Left lung (tissue), 14 donors: ENCODE measurements around the gene UBN2. TPM values are rescaled to one million over a fixed set of nuclear protein-coding genes. Genes with fewer than 3 reads are reported as not detected.

Experiments used
- ATAC-seq: fragments of 200-7000 bp; cut with Tn5 transposase; one replicate; pipeline ENCODE4 v1.9.1; 2020; ENCODE audit warnings: moderate library complexity
- DNase-seq, 4 donors: peaks; one replicate each; pipeline ENCODE4 v3.0.0-alpha.2; 2013 to 2020
- H3K27ac ChIP-seq, 2 donors: fragments of 200-600 bp; sonication (generic) in 1 of 2; one replicate each; pipeline versions ENCODE4 v1.5.0 to v1.8.0; 2020 to 2021
- H3K27me3 ChIP-seq, 2 donors: fragments of 200-600 bp; sonication (generic) in 1 of 2; one replicate each; pipeline versions ENCODE4 v1.5.0 to v1.8.0; 2020 to 2021
- H3K36me3 ChIP-seq, 2 donors: fragments of 200-600 bp; sonication (generic) in 1 of 2; one replicate each; pipeline versions ENCODE4 v1.5.0 to v1.8.0; 2020 to 2021
- H3K4me1 ChIP-seq, 2 donors: fragments of 200-600 bp; one replicate each; pipeline ENCODE4 v1.8.0; 2021
- H3K4me3 ChIP-seq, 2 donors: fragments of 200-600 bp; sonication (generic) in 1 of 2; one replicate each; pipeline versions ENCODE4 v1.5.0 to v1.8.0; 2020 to 2021; ENCODE audit warnings: mild to moderate bottlenecking in 1 of 2
- H3K9me3 ChIP-seq, 2 donors: fragments of 200-600 bp; sonication (generic) in 1 of 2; one replicate each; pipeline versions ENCODE4 v1.5.0 to v1.8.0; 2020 to 2021
- intact Hi-C, 2 donors: fragments of 100-400 bp; cut with DNase I; formaldehyde crosslinking; loops; one replicate each; pipeline versions ENCODE4 v1.11.2 to v1.14.2; 2022
- long read RNA-seq, 12 donors: library from polyadenylated mRNA in 2 of 12; unstranded in 2 of 12; transcript quantifications; one replicate each; pipeline ENCODE4 v2.0.0 and lab custom pipeline, GENCODE V29; 2019 to 2026
- polyA plus RNA-seq, 6 donors: library from polyadenylated mRNA; unstranded; fragments of 120-200 nt; gene quantifications; one replicate each; pipeline ENCODE4 v1.2.1, GENCODE V29; 2013; ENCODE audit not compliant: insufficient read length in 6 of 6
- total RNA-seq, 2 donors: library from RNA; stranded (reverse); fragmentation: NEBNext Ultra II Directional; extraction: Animal tissue kit (Norgen Biotek cat#: 25700); gene quantifications; one replicate each; pipeline ENCODE4 v1.2.1, GENCODE V29; 2021
- TF ChIP-seq, protein P1 (sequence below), 2 donors: fragments of 200-600 bp; sonication (generic) in 1 of 2; IDR thresholded peaks; one replicate each; pipeline versions ENCODE4 v1.5.0 to v1.8.0; 2021; ENCODE audit warnings: antibody characterized with exemption in 2 of 2
- donor health status: DM: no; HTN: yes; CAD: no.
- donor health status: DM: no; HTN: no; CAD: no.

The UBN2 gene
- 10 to 100 TPM; 16.9 to 19.1 TPM for total RNA-seq
- polyA plus RNA-seq: 10 to 100 TPM; 20.0 to 27.1 (median 24.1) TPM
- long read RNA-seq, donor 1, full-length matches to known transcripts: 1 of 11 reads
- long read RNA-seq, donor 1, partial matches to known transcripts: 10 of 11 reads
- long read RNA-seq, donor 1, other reads (novel, unspliced or antisense): 0 of 11 reads
- long read RNA-seq, donor 2, full-length matches to known transcripts: 2 of 7 reads
- long read RNA-seq, donor 2, partial matches to known transcripts: 5 of 7 reads
- long read RNA-seq, donor 2, other reads (novel, unspliced or antisense): 0 of 7 reads
- long read RNA-seq, donor 3, partial matches to known transcripts: 10 of 10 reads
- long read RNA-seq, donor 3, other reads (novel, unspliced or antisense): 0 of 10 reads
- long read RNA-seq, donor 4, partial matches to known transcripts: 1 of 2 reads
- long read RNA-seq, donor 4, other reads (novel, unspliced or antisense): 1 of 2 reads
- long read RNA-seq, donor 5, full-length matches to known transcripts: 3 of 3 reads
- long read RNA-seq, donor 5, partial matches to known transcripts: 0 of 3 reads
- long read RNA-seq, donor 5, other reads (novel, unspliced or antisense): 0 of 3 reads
- long read RNA-seq, donor 6: 0 reads
- long read RNA-seq, donor 7: 0 reads
- long read RNA-seq, donor 8: 0 reads
- long read RNA-seq, donor 9: 0 reads
- long read RNA-seq, donor 10: 0 reads
- long read RNA-seq, donor 11, full-length matches to known transcripts: 1 of 1 reads
- long read RNA-seq, donor 11, partial matches to known transcripts: 0 of 1 reads
- long read RNA-seq, donor 11, other reads (novel, unspliced or antisense): 0 of 1 reads
- long read RNA-seq, donor 12, full-length matches to known transcripts: 1 of 1 reads
- long read RNA-seq, donor 12, partial matches to known transcripts: 0 of 1 reads
- long read RNA-seq, donor 12, other reads (novel, unspliced or antisense): 0 of 1 reads

DNA sequence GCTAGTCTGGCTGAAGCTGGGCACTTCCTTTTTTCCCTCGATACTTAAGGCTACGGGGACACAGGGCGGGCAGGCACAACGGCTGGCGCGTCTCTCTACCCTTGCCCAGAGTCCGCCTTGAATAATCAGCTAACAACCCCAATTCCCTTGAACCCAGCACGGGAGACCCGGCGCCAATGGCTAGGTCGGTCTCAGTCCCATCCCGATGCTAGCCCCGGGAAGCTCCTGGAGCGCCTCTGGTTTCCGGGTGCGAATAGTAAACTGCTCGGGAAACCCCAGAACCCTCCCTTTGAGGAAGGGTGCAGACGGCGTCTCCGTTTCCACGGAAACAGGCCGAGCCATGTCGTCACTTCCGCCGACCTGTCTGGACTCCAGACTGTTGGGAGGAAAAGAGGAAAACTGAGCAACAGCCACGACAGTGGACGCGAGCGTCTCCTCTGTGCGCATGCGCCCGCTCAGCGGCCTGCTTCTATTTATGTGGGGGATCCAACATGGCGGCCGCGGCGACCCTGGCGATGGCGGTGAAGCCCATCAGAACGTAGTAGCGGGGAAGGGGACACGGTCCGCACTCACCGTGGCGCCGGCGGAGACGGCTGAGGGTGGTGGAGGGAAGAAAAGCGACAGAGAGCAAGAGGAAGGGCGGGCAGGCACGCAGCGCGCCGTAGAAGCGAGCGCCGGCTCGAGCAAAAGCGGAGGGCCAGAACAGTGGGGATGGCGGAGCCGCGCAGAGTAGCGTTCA is at the start of gene UBN2:
Gene UBN2, plus strand, starts transcription at position 464 of the 739 bp plus-strand sequence. Its CDS starts 248 bp downstream, at position 712.
- TF ChIP-seq, protein P1, sequence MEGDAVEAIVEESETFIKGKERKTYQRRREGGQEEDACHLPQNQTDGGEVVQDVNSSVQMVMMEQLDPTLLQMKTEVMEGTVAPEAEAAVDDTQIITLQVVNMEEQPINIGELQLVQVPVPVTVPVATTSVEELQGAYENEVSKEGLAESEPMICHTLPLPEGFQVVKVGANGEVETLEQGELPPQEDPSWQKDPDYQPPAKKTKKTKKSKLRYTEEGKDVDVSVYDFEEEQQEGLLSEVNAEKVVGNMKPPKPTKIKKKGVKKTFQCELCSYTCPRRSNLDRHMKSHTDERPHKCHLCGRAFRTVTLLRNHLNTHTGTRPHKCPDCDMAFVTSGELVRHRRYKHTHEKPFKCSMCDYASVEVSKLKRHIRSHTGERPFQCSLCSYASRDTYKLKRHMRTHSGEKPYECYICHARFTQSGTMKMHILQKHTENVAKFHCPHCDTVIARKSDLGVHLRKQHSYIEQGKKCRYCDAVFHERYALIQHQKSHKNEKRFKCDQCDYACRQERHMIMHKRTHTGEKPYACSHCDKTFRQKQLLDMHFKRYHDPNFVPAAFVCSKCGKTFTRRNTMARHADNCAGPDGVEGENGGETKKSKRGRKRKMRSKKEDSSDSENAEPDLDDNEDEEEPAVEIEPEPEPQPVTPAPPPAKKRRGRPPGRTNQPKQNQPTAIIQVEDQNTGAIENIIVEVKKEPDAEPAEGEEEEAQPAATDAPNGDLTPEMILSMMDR (IDR thresholded peaks at IDR 0.05): no peak
- H3K4me1 ChIP-seq: peaks cover 16 to 32% of the 10 kb centered on the region in 2 donors
- ATAC-seq: peak; percentile 96
- intact Hi-C loops: no loop called here
- no peaks in the 10 kb centered on the region for H3K9me3 ChIP-seq
- no peaks in the 10 kb centered on the region for H3K27me3 ChIP-seq
- H3K4me3 ChIP-seq: peak within 1 kb of the TSS; percentile 93 to 94
- peak within 1 kb of the TSS; percentile 91 to 94 for H3K27ac ChIP-seq
- no peaks in the 10 kb centered on the region for H3K36me3 ChIP-seq
- DNase-seq: peak; percentile 97 to 99 (median 98)

DNA sequence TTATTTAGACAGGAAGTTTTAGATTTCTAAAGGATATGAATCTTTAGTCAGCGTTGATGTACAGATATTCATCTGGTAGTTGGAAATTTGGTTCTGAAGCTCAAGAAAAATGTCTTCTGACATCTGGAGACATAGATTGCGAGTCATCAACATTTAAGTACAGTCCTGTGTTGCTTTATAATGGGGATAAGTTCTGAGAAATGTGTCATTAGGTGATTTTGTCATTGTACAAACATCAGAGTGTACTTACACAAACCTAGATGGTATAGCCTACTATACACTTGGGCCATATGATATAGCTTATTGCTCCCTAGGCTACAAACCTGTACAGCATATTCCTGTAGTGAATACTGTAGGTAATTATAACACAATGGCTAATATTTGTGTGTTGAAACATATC is 49.6 kb upstream of the UBN2 start:
- no peaks in the 10 kb centered on the region for H3K9me3 ChIP-seq
- H3K4me1 ChIP-seq: no peaks in the 10 kb centered on the region
- ATAC-seq (no peak), DNase-seq (no peak)
- intact Hi-C loops: no loop called here
- H3K27ac ChIP-seq: no peak overlapping the region
- no peaks in the 10 kb centered on the region for H3K27me3 ChIP-seq
- TF ChIP-seq, protein P1 (IDR thresholded peaks at IDR 0.05): no peak
- H3K4me3 ChIP-seq: no peak overlapping the region
- H3K36me3 ChIP-seq: no peaks in the 10 kb centered on the region

DNA sequence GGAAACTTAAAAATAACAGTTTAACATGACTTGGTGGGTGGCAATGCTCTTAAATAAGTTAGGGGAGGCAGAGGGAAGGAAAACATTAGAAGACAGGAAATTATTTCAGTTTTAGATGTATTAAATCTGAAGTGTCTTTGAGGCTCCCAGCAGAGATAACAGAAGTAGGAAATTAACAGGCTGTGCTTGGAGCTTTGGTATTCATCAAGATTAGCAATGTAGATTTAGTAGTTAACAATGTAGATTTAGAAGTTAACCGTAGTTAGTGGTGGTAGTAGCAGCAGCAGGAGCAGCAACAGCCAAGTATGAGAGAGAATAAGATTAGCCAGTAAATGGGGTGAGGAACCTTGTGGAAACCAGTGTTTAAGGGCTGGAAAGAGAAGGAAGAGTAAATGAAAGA is 48.7 kb upstream of the UBN2 start:
- ATAC-seq: no peak
- H3K36me3 ChIP-seq: no peaks in the 10 kb centered on the region
- TF ChIP-seq, protein P1 (IDR thresholded peaks at IDR 0.05): no peak
- H3K9me3 ChIP-seq: no peaks in the 10 kb centered on the region
- no peak overlapping the region for H3K4me3 ChIP-seq
- H3K4me1 ChIP-seq: no peaks in the 10 kb centered on the region
- no peaks in the 10 kb centered on the region for H3K27me3 ChIP-seq
- intact Hi-C loops: no loop called here
- H3K27ac ChIP-seq: no peak overlapping the region
- no peak for DNase-seq

DNA sequence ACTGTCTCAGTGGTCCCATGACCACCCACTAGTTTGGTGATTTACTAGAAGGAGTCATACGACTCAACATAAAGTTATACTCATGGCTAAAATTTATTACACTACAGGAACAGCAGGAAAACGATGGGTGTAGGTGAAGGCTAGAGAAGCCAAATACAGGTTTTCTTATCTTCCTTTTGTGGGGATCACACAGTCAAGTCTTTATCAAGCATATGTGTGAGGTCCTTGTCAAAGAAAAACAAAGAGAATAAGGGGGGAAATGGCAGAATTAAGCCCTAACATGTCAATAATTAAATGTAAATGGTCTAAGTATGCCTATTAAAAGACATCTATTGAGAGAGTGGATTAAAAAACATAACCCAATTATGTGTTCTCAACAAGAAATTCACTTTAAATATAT is 47.8 kb upstream of the UBN2 start:
- TF ChIP-seq, protein P1 (IDR thresholded peaks at IDR 0.05): no peak
- no peak for DNase-seq

More for the DNA sequence above, 47.8 kb upstream of the UBN2 start:
- Histone ChIP-seq H3K27me3 (no peaks in the 10 kb centered on the region), H3K4me1 (no peaks in the 10 kb centered on the region), H3K27ac (no peak overlapping the region), H3K36me3 (no peaks in the 10 kb centered on the region), H3K4me3 (no peak overlapping the region), H3K9me3 (no peaks in the 10 kb centered on the region)
- intact Hi-C loops: no loop called here
- ATAC-seq: no peak
